Fibroblast of skin of back (primary cell): ENCODE data around the gene ZIC5. TPM values are rescaled to one million over a fixed set of nuclear protein-coding genes. Genes with fewer than 3 reads are reported as not detected.
A peak's percentile ranks its signal among the peaks of the same experiment; 100 is the strongest.

Source experiments
- DNase-seq: peaks from one replicate; pipeline ENCODE4 v3.0.0-alpha.2; 2013
- polyA plus RNA-seq, 2 experiments: library from polyadenylated mRNA; unstranded; fragments of 120-200 nt; gene quantifications; one replicate each; pipeline ENCODE4 v1.2.1, GENCODE V29; 2013; ENCODE audit not compliant: insufficient read length in 2 of 2

ZIC5 gene
- polyA plus RNA-seq (2013, experiment 1 of 2; ENCODE audit: insufficient read length), result not detected
- not detected for polyA plus RNA-seq (2013, experiment 2 of 2; ENCODE audit: insufficient read length)

DNA sequence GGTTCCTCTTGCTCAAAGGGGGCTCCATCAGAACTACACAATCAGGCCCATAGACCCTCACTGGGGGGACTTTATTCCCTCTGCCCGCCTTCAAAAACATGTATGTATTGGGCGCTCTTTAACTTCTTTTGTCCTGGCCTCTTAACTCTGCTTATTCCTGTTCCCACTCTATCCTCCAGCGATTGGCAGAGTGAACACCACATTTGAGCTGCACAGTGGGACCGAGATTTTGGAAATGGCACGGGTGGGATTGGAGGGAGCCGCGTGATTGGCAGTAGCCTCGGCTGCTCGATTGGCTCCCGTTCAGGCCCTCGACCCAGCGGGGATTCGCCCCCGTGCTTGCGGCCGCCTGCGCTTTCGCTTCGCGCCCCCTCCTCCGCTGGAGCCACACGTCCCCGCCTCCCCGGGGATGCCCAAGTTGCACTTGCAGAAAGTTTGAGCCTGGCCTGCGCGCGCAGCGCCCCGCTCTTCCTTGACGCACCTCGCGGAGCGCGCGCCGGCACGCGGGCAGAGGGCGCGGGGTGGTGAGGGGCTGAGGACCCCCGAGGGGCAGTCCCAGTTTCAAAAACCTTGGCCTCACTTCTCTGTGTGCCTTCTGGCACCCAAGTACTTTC, at the start of gene ZIC5:
ZIC5 (minus strand) TSS at position 192 of the 614 bp plus-strand sequence; CDS start at position 28, 164 bp downstream.
- no peak for DNase-seq

GRCh38 chr13:100019780-100020356, 48.3 kb upstream of the ZIC5 start:
- DNase-seq, result no peak

GRCh38 chr13:100014621-100015020, 43.1 kb upstream of the ZIC5 start:
- no peak for DNase-seq

- no peak for DNase-seq
Measured at GRCh38 chr13:99998261-99998660, 26.7 kb upstream of the ZIC5 start.

GRCh38 chr13:99997702-99998214, 26.2 kb upstream of the ZIC5 start:
- no peak for DNase-seq

- DNase-seq, result no peak
Measured at GRCh38 chr13:99996381-99996973, 24.9 kb upstream of the ZIC5 start.

DNA sequence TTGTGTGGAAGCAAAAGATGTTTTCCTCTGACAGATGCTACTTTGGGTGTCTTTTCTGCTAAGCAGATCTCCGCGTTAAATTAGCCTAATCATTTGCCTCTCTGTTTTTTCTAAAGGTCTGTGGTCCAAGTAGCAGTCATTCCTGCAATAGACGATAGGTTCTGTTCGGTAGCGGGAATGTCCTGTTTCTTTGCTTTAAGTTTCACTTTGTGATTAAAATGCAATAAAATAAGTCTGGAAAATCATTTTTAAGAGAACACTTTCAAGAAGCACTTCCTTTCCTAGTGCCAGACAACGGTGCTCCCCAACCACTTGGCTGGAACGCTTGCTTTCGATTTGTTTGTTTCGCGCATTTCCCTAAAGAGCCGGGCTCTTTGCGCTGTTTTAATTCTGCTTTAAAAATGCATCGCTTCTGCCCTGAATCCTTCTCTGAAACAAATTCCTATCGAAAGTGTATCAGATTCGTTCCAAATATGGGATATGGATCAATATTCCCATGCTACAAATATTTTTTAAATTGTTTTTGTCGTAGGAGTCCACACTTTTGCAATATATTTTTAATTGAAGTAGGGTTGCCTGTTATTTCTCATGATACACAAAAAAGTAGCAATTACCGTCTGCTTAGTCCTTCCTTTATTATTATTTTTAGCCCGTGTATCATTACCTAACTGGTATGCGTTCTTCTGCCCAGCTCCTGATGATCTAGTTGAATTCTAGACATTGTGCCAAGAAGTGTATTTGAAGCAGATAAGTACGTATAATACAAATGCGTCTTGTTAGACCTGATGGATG, 24.2 kb upstream of the ZIC5 start:
- DNase-seq, result peak; percentile 17

DNA sequence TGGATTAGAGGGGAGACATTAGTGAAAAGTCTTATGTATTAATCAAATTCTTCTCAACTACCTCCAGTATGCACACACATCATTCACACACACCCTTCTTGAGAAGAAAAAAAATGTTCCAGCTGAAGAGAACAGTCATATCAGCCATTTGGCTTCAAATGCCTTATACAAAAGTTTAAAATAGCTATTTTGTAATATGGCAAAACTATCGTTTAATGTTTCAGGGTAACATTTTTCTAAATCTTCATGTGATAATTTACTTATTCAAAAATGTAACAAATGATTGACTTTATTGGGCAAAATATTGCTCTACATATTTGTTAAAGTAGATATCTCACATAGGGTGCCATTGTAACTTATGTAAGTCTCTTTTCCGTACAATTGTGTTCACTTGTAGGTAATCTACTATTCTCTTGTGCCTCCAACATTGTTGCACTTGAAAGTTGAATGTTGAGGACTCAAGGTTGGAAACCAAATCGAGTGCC, 23.6 kb upstream of the ZIC5 start:
- DNase-seq, result no peak

DNA sequence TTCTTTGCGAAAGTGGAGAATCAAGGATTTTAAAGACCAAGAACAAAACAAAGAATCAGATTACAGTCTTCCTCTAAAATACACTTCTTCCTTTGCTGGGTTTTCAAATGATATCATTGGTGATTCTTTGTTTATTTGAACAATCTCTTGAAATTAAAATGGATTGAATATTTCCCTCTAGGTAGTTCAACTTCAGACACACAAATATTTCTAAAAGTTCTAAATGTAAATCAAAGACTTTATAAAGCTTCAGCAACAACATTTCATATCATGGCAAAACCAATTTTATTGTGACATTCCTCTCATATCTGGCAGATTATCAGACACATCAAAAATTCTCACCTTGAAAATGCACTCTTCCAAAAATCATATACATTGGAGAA, 23.1 kb upstream of the ZIC5 start:
- DNase-seq, result no peak

GRCh38 chr13:99993660-99994637, 22.4 kb upstream of the ZIC5 start:
- no peak for DNase-seq

GRCh38 chr13:99992949-99993351, 21.4 kb upstream of the ZIC5 start:
- peak; percentile 55 for DNase-seq

DNA sequence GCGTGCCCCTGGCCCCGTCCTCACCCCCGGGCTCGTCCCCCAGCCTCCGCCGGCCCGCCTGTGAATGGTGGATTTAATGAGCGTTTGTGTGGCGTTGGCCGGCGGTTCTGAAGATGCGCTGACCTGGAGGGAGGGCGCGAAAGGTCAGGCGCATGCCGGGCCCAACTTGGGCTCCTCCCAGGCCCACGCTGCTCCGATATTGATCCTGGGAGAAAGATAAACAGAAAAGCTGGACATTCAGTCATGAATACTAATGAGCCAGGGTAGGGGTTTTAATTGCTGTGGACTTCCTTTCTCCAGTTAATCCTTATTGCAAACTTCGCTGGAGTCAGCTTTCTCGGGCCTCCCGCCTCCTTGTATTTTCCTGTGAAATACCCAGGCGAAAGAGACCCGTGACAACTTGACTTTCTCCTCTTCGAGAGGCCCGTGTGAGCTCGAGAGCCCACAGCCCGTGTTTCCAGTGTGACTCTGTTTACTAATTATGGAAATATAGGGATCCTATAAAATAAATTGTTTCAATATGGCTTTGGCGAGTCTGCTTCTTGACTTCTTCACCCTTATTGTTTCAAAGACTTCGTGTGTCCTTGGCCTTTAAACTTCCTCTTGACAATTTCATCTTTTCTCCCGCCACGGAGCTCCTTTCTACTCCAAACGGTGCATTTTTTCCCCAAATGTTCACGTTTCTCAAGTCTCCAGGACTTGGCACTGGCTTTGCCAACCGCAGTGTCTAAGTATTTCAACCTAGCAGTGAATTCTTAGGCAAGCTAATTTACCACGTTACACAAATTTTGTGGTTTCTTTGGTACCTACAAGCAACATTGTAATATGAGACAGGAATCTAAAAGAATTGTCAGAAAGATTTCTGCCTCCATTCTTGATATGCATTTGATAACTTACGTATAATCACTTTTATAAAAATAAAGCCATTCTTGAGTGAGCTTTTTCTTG, 20.5 kb upstream of the ZIC5 start:
- no peak for DNase-seq

DNA sequence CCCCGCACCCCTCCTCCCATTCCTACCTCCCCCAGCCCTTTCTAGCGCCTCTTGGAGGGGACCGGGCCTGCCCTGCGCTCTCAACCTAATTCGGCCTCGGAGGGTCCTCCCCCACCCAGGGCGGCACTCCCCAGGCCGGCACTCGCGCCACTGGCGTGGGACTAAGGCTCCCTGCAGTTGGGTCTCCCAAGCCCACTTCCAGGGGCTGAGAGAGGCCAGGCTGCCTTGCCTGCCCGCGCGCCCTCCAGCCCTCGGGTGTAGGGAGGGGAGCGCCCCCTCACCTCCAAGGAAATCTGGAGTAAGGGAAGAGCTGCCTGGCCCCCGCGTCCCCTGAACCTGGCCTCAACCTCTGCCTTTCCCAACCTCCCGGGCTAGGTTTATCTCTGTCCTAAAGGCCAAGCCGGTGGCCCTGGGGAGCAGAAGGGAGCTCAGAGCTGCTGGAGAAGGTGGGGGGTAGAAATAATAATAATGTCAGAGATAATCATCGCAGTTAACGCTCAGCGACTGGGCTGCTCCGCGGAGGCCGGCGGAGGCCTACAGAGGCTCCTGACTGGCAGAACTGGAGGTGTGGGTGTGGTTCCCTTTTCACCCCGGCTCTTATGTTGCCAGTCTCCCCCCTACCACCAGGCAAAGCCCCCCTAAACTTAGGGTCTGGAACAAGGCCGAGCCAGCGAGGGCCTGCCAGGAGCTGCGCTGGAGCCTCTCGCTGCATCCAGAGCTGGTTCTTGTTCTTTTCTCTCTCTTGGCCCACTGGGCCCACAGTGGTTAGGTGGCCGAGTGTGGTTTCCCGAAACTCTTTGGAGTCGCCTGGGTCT, 19.7 kb upstream of the ZIC5 start:
- DNase-seq, result no peak

DNA sequence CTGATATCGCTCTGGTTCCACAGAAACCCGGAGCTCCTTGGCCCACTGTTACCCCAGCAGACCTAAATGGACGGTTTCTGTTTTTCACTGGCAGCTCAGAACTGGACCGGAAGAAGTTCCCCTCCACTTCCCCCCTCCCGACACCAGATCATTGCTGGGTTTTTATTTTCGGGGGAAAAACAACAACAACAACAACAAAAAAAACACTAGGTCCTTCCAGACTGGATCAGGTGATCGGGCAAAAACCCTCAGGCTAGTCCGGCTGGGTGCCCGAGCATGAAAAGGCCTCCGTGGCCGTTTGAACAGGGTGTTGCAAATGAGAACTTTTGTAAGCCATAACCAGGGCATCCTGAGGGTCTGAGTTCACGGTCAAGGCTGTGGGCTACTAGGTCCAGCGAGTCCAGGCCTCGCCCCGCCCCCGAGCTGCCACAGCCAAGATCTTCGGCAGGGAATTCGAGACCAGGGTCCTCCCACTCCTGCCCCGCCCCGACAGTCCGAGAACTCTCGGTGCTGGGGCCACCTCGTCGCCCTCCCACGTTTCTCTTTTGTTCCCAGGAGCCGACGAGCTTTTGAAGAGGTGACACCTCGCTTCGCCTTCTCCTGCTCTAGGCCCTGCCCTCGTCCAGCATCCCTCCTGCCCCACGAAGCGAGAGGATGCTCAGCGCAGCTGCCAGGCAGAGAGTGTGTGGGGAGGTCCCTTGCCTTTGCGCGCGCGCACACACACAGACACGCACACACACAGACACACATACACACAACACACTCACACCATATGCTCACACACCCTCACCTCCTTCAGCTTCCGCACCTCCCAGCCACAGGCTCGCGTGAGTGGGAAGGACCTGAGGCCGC, 18.8 kb upstream of the ZIC5 start:
- DNase-seq, result no peak

- no peak for DNase-seq
Measured at GRCh38 chr13:99989276-99990125, 17.9 kb upstream of the ZIC5 start.

DNA sequence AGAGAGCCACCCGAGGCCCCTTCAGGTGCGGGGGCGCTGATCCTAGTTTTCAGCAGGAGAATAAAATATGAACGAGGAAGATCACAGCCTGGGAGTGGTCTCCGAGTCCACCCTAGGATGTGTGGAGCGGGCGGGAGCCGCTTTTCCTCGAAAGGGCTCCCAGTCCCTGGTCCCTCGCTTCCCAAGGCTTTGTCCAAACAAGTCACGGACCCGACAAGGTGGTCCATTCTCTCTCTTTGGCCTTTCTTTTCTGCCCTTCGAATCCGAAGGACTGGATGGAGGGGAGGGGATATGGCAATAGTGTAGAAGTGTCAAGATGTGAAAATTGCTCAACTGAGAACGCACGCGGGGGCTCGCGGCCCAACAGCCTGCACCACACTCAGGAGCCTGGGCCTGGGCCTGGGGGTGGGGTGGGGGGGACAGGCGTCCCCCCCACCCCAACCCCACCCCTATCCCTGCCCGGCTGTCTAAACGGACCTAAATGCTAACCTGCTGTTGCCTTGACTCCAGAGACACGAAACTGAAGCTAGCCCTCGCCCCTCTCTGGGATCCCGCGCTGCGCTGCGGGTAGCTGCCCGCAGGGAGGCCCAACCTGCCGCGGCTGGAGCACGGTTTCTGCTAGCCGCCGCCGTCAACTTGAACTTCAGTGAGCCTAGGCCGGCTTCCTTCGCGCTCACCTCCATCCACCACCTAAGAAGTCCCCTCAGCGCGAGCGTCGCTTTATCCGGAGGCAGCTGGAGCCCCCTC, 17.1 kb upstream of the ZIC5 start:
- no peak for DNase-seq
